NCI-H2196 treated with DMSO at 0.1 percent for 48 hours (cell line): ENCODE measurements around the gene LRCH4.

ENCODE experiments used
- DNase-seq: peaks from one replicate; lab custom pipeline; 2025; ENCODE audit not compliant: unreplicated experiment; lab: John Stamatoyannopoulos, UW

LRCH4 gene

GRCh38 chr7:100582650-100583049, 3.3 kb downstream of the LRCH4 start:
- no peak for DNase-seq

- DNase-seq = no peak
These were observed 3.8 kb downstream of the LRCH4 start for GRCh38 chr7:100582041-100582579.

- DNase-seq = no peak
These were observed 5.3 kb downstream of the LRCH4 start for GRCh38 chr7:100580466-100581283.

GRCh38 chr7:100578246-100579183, 7.4 kb downstream of the LRCH4 start:
- DNase-seq = no peak

GRCh38 chr7:100577507-100577906, 8.4 kb downstream of the LRCH4 start:
- DNase-seq = no peak

GRCh38 chr7:100577103-100577502, 8.8 kb downstream of the LRCH4 start:
- DNase-seq = no peak

- no peak for DNase-seq
These were observed 9.4 kb downstream of the LRCH4 start for GRCh38 chr7:100576384-100576993.

- no peak for DNase-seq
These were observed 10.1 kb downstream of the LRCH4 start for GRCh38 chr7:100575746-100576383.

GRCh38 chr7:100575206-100575631, 10.7 kb downstream of the LRCH4 start:
- no peak for DNase-seq

- DNase-seq = no peak
These were observed 11.3 kb downstream of the LRCH4 start for GRCh38 chr7:100574362-100575205.

GRCh38 chr7:100573691-100574361, 12.1 kb downstream of the LRCH4 start, which contains the start of gene SAP25:
TSS of gene SAP25 (minus strand) at chr7:100573900. CDS start at chr7:100573742, 158 bp downstream.
- no peak for DNase-seq

GRCh38 chr7:100572949-100573675, 12.8 kb downstream of the LRCH4 start:
- no peak for DNase-seq

- no peak for DNase-seq
These were observed 13.5 kb downstream of the LRCH4 start for GRCh38 chr7:100572281-100572948.

- no peak for DNase-seq
These were observed 14.2 kb downstream of the LRCH4 start for GRCh38 chr7:100571829-100572116.

GRCh38 chr7:100570954-100571828, 14.7 kb downstream of the LRCH4 start:
- DNase-seq = no peak

- DNase-seq = peak; percentile 7
These were observed 16.8 kb downstream of the LRCH4 start for GRCh38 chr7:100568896-100569844.
